ENCODE data around the gene ARL14EP.

The ARL14EP gene

GRCh38 chr11:30322826-30323710 is at the start of gene ARL14EP:
Gene ARL14EP (plus strand): TSS chr11:30323104. CDS start chr11:30330949, 7,845 bp downstream.
- TF ChIP-seq CTCF (conservative IDR thresholded peaks at IDR 0.05), result no peak
- peak within 1 kb of the TSS; percentile 84 for H3K27ac ChIP-seq

GRCh38 chr11:30277176-30277575 is 45.7 kb upstream of the ARL14EP start:
- TF ChIP-seq CTCF (conservative IDR thresholded peaks at IDR 0.05), result no peak
- no peak overlapping the region for H3K27ac ChIP-seq

GRCh38 chr11:30279796-30280195 is 43.1 kb upstream of the ARL14EP start:
- H3K27ac ChIP-seq, result no peak overlapping the region
- TF ChIP-seq CTCF (conservative IDR thresholded peaks at IDR 0.05), result no peak

- TF ChIP-seq CTCF (conservative IDR thresholded peaks at IDR 0.05), result no peak
- no peak overlapping the region for H3K27ac ChIP-seq
Observed at GRCh38 chr11:30281476-30282288, 41.2 kb upstream of the ARL14EP start.

GRCh38 chr11:30282289-30282631 is 40.6 kb upstream of the ARL14EP start:
- TF ChIP-seq CTCF (conservative IDR thresholded peaks at IDR 0.05), result no peak
- H3K27ac ChIP-seq, result no peak overlapping the region

GRCh38 chr11:30284836-30285235 is 38.1 kb upstream of the ARL14EP start:
- no peak for TF ChIP-seq CTCF (conservative IDR thresholded peaks at IDR 0.05)
- H3K27ac ChIP-seq, result no peak overlapping the region

GRCh38 chr11:30285416-30286121 is 37.3 kb upstream of the ARL14EP start:
- TF ChIP-seq CTCF (conservative IDR thresholded peaks at IDR 0.05), result no peak

More at GRCh38 chr11:30285416-30286121, 37.3 kb upstream of the ARL14EP start:
- no peak overlapping the region for H3K27ac ChIP-seq

All from VCaP (cell line).